PC-3 (cell line): ENCODE data around the gene DPF3. TPM values are rescaled to one million over a fixed set of nuclear protein-coding genes. Genes with fewer than 3 reads are reported as not detected.

ENCODE experiments used
- ATAC-seq: fragments of 200-7000 bp; cut with Tn5 transposase; 2 replicates; pipeline ENCODE4 v1.9.1; 2020; ENCODE audit warnings: mild to moderate bottlenecking, moderate library complexity
- BruUV-seq: library from RNA; stranded (reverse); fragments of 400-500 nt; replicated peaks from 2 replicates; lab custom pipeline; 2021; lab: Mats Ljungman, UMichigan
- CTCF ChIA-PET: fragments of 300-600 bp; sonication (Branson Sonifier 250); formaldehyde crosslinking; loops from one replicate; lab custom pipeline; 2022; ENCODE audit warnings: antibody characterized with exemption; lab: Charles Lee
- POLR2A ChIA-PET: fragments of 300-600 bp; sonication (Branson Sonifier 250); formaldehyde crosslinking; loops from one replicate; lab custom pipeline; 2022; ENCODE audit warnings: antibody characterized with exemption; ENCODE audit not compliant: unreplicated experiment; lab: Charles Lee
- DNase-seq: peaks from one replicate; pipeline ENCODE4 v3.0.0-alpha.2; 2015
- H2AFZ ChIP-seq: fragments of 300-600 bp; sonication (generic); 2 replicates; pipeline ENCODE4 v1.6.0; 2016; ENCODE audit warnings: antibody characterized with exemption, low read length
- H3F3A ChIP-seq: fragments of 300-600 bp; sonication (generic); one replicate; pipeline ENCODE4 v1.6.0; 2017; ENCODE audit warnings: antibody characterized with exemption, low read length, control low read depth, mild to moderate bottlenecking; ENCODE audit not compliant: unreplicated experiment
- H3K27ac ChIP-seq: fragments of 300-600 bp; sonication (generic); 2 replicates; pipeline ENCODE4 v1.5.1; 2016; ENCODE audit warnings: mild to moderate bottlenecking, low read length
- H3K27me3 ChIP-seq: fragments of 300-600 bp; sonication (generic); 2 replicates; pipeline ENCODE4 v1.6.1; 2016; ENCODE audit warnings: low read length, mixed read lengths
- H3K36me3 ChIP-seq: fragments of 300-600 bp; sonication (generic); 2 replicates; pipeline ENCODE4 v1.6.1; 2016; ENCODE audit warnings: low read depth, mixed run types, low read length, mixed read lengths
- H3K4me1 ChIP-seq: fragments of 300-600 bp; sonication (generic); 2 replicates; pipeline ENCODE4 v1.5.1; 2016; ENCODE audit warnings: low read length; ENCODE audit not compliant: insufficient read depth
- H3K4me2 ChIP-seq: fragments of 300-600 bp; sonication (generic); 2 replicates; pipeline ENCODE4 v1.6.0; 2016; ENCODE audit warnings: low read length
- H3K4me3 ChIP-seq: fragments of 300-600 bp; sonication (generic); 2 replicates; pipeline ENCODE4 v1.5.1; 2016; ENCODE audit warnings: mild to moderate bottlenecking, low read length, mixed read lengths
- H3K79me2 ChIP-seq: fragments of 300-600 bp; sonication (generic); 2 replicates; pipeline ENCODE4 v1.6.1; 2017; ENCODE audit warnings: low read length, mixed read lengths
- H3K9ac ChIP-seq: fragments of 300-600 bp; sonication (generic); 2 replicates; pipeline ENCODE4 v1.6.0; 2016; ENCODE audit warnings: mild to moderate bottlenecking, low read length
- H3K9me2 ChIP-seq: fragments of 300-600 bp; sonication (generic); replicated peaks from 2 replicates; pipeline ENCODE4 v1.6.1; 2016; ENCODE audit warnings: mixed run types, low read length, mixed read lengths
- H3K9me3 ChIP-seq: fragments of 300-600 bp; sonication (generic); 2 replicates; pipeline ENCODE4 v1.6.1; 2016; ENCODE audit warnings: low read length, mixed read lengths
- H4K20me1 ChIP-seq: fragments of 300-600 bp; sonication (generic); 2 replicates; pipeline ENCODE4 v1.6.1; 2016; ENCODE audit warnings: low read length, mixed read lengths
- EZH2 ChIP-seq: fragments of 300-600 bp; sonication (generic); IDR thresholded peaks from one replicate; pipeline ENCODE4 v1.6.1; 2017; ENCODE audit warnings: antibody characterized with exemption, mild to moderate bottlenecking, low read length; ENCODE audit not compliant: unreplicated experiment
- EZH2phosphoT487 ChIP-seq: fragments of 300-600 bp; sonication (generic); IDR thresholded peaks from 2 replicates; pipeline ENCODE4 v1.6.1; 2018; ENCODE audit warnings: mild to moderate bottlenecking, antibody characterized with exemption, low read length, borderline replicate concordance
- intact Hi-C: fragments of 100-400 bp; cut with micrococcal nuclease; formaldehyde crosslinking; loops from 2 replicates; pipeline ENCODE4 v1.9.0; 2023
- total RNA-seq: library from RNA; depleted of rRNA; stranded (reverse); fragments of >200 nt; gene quantifications from 2 replicates; pipeline ENCODE4 v1.2.3, GENCODE V29; 2014
- TF ChIP-seq, protein P1 (sequence below): fragments of 300-600 bp; sonication (generic); conservative IDR thresholded peaks from 2 replicates; pipeline ENCODE4 v1.5.1; 2017; ENCODE audit warnings: antibody characterized with exemption, low read depth, mild to moderate bottlenecking, low read length

DPF3 gene
- total RNA-seq, 1 experiment from 2014 or later = 16.6 TPM

DNA sequence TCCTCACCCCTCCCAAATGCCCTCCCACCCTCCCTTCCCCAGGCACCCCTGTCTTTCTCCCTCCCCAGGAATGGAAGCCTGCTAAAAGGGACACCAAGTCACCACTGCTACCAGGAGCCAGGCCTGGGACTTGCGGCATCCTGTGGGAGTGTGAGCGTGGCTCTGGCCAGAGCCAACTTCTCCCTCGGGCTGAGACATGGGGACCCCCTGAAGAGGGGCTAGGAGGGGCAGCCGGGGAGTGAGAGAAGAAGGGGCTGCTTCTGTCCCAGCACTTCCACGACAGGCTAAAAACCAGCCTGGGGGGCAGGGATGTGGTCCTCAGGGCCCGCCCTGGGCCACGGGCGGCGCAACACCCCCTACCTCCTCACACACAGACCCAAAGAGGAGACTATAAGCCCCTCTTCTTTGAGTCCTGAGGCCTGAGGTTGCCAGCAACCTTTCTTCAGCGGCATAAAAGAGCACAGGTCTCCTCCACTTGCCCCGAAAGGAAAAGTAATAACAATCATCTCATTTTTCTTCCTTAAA is 278.9 kb downstream of the DPF3 start:
- H3K4me3 ChIP-seq = no peak overlapping the region
- ATAC-seq = no peak; the same call in 1 of the 2 replicates
- no peaks in the 10 kb centered on the region for H3K79me2 ChIP-seq
- DNase-seq = no peak
- intact Hi-C loops = no loop called here
- H3F3A ChIP-seq = no peaks in the 10 kb centered on the region
- H3K36me3 ChIP-seq = no peaks in the 10 kb centered on the region
- H3K27me3 ChIP-seq = no peaks in the 10 kb centered on the region
- peak overlapping the region; percentile 72; the same call in 1 of the 2 replicates for H2AFZ ChIP-seq
- H3K27ac ChIP-seq = peak overlapping the region; percentile 31
- H3K9ac ChIP-seq = no peak overlapping the region
- TF ChIP-seq EZH2phosphoT487 (no peak), EZH2 (no peak)
- TF ChIP-seq, protein P1, sequence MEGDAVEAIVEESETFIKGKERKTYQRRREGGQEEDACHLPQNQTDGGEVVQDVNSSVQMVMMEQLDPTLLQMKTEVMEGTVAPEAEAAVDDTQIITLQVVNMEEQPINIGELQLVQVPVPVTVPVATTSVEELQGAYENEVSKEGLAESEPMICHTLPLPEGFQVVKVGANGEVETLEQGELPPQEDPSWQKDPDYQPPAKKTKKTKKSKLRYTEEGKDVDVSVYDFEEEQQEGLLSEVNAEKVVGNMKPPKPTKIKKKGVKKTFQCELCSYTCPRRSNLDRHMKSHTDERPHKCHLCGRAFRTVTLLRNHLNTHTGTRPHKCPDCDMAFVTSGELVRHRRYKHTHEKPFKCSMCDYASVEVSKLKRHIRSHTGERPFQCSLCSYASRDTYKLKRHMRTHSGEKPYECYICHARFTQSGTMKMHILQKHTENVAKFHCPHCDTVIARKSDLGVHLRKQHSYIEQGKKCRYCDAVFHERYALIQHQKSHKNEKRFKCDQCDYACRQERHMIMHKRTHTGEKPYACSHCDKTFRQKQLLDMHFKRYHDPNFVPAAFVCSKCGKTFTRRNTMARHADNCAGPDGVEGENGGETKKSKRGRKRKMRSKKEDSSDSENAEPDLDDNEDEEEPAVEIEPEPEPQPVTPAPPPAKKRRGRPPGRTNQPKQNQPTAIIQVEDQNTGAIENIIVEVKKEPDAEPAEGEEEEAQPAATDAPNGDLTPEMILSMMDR = no peak
- H3K4me2 ChIP-seq = peak overlapping the region; percentile 22; the same call in 1 of the 2 replicates
- no TSS peak for BruUV-seq
- no peaks in the 10 kb centered on the region for H3K9me2 ChIP-seq
- no peaks in the 10 kb centered on the region for H3K9me3 ChIP-seq
- no peaks in the 10 kb centered on the region for H4K20me1 ChIP-seq
- ChIA-PET POLR2A (interaction anchor here (0.6 kb wide), 1 partner anchor 62 kb away, joined by 4 read pairs; no protein-coding TSS in a partner anchor), CTCF (no interaction called here)
- peaks cover 29% of the 10 kb centered on the region for H3K4me1 ChIP-seq

DNA sequence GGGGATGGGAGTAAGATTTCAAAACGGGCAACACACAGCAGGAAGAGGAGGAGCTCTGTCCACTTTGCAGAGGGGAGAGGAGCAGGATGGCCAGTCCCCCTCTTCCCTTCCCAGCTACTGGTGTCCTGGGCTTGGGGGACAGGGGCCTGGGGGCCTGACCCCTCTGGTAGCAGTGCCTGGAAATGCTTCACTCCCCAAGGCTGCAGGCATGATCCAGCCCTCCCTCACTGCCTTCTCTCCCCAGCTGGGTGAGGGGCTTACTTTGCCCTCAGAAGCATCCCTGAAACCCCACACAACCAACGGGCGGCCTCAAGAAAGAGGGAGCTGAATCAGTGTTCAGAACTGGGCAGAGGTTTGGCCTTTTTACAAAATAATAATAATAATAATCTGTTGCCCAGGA is 279.5 kb downstream of the DPF3 start:
- H3K9ac ChIP-seq = no peak overlapping the region
- no peaks in the 10 kb centered on the region for H3F3A ChIP-seq
- no peak overlapping the region for H2AFZ ChIP-seq
- H3K36me3 ChIP-seq = no peaks in the 10 kb centered on the region
- H4K20me1 ChIP-seq = no peaks in the 10 kb centered on the region
- ATAC-seq (no peak), DNase-seq (no peak)
- H3K4me1 ChIP-seq = peaks cover 29% of the 10 kb centered on the region
- H3K27ac ChIP-seq = no peak overlapping the region
- CTCF ChIA-PET = no interaction called here
- TF ChIP-seq EZH2 (no peak), EZH2phosphoT487 (no peak)
- TF ChIP-seq, protein P1 = no peak
- POLR2A ChIA-PET = interaction anchor here (0.6 kb wide), 1 partner anchor 63 kb away, joined by 4 read pairs; no protein-coding TSS in a partner anchor
- intact Hi-C loops = no loop called here
- no peak overlapping the region for H3K4me3 ChIP-seq
- H3K27me3 ChIP-seq = no peaks in the 10 kb centered on the region
- BruUV-seq = no TSS peak
- no peaks in the 10 kb centered on the region for H3K9me3 ChIP-seq
- H3K79me2 ChIP-seq = no peaks in the 10 kb centered on the region
- H3K9me2 ChIP-seq = no peaks in the 10 kb centered on the region
- H3K4me2 ChIP-seq = no peak overlapping the region

DNA sequence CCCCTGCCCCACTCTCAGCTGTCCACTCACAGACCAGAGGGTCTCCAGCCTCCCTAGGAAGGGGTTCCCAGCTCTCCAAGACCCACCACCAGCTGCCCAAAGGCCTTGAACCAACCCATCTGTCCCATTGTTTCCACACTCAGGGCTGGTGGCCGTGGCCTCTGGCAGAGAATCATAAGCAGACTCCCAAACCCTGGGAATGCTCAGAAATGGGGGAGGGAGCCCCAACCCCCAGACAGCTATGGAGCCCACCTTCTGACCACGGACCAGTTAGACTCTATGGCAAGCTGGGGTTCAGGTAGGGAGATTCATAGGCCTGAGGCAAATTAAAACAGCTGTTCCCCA is 280.0 kb downstream of the DPF3 start:
- no peak overlapping the region for H3K27ac ChIP-seq
- H3F3A ChIP-seq = no peaks in the 10 kb centered on the region
- intact Hi-C loops = no loop called here
- peaks cover 29% of the 10 kb centered on the region for H3K4me1 ChIP-seq
- TF ChIP-seq, protein P1 = no peak
- no peak for TF ChIP-seq EZH2
- no peak for TF ChIP-seq EZH2phosphoT487
- no peaks in the 10 kb centered on the region for H3K79me2 ChIP-seq
- CTCF ChIA-PET = no interaction called here
- no TSS peak for BruUV-seq
- no peaks in the 10 kb centered on the region for H3K36me3 ChIP-seq
- ATAC-seq (no peak), DNase-seq (no peak)
- H3K9me3 ChIP-seq = no peaks in the 10 kb centered on the region
- no peaks in the 10 kb centered on the region for H4K20me1 ChIP-seq
- no peak overlapping the region for H3K4me3 ChIP-seq
- H3K27me3 ChIP-seq = no peaks in the 10 kb centered on the region
- no peak overlapping the region for H3K4me2 ChIP-seq
- H3K9me2 ChIP-seq = no peaks in the 10 kb centered on the region
- no peak overlapping the region for H3K9ac ChIP-seq
- H2AFZ ChIP-seq = no peak overlapping the region
- POLR2A ChIA-PET = no interaction called here
